ENCODE data around the gene UTP4. TPM values are rescaled to one million over a fixed set of nuclear protein-coding genes. Genes with fewer than 3 reads are reported as not detected.

Gene UTP4
- total RNA-seq, 1 donor from 2014 or later = 34.9 TPM

DNA sequence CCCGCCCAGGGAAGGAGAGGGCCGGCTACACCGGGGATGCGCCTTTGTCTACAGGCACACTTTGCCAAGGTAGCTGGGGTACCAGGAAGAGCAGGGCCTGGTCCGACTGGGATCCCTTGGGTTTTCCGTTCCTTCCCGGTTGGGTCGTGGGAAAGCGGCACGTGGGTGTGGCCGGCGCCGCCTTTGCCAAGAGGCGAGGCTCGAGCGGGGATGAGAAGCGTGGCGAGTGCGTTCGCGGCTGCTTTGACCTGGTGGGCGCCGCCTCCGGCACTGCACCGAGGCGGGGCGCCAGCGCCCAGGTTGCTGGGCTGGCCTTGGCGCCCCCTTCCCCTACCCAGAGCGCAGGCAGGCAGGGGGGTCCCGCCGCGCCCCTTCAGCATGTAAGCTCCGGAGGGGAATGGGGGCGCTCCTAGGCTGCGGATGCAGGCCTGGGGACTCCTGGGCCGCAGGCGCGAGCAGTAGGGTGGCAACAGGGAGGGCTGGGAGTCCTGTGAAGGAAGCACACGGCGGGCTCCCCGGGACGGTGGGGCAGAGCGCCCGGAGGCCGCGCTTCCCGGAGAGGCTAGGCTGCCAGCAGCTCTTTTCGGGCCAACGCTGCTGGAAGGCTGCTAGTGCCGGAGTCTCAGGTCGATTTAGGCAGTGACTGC is 25.0 kb upstream of the UTP4 start:
- Histone ChIP-seq H3K9me3 (no peaks in the 10 kb centered on the region), H3K36me3 (peaks cover 0 to 4% of the 10 kb centered on the region in 2 donors), H3K4me1 (peaks cover 32% of the 10 kb centered on the region), H3K27ac (no peak overlapping the region), H3K27me3 (no peaks in the 10 kb centered on the region), H3K4me3 (peak overlapping the region; percentile 54 to 59)
- TF ChIP-seq CTCF (IDR thresholded peaks at IDR 0.05) (no peak), POLR2AphosphoS5 (IDR thresholded peaks at IDR 0.05; ENCODE audit: insufficient read depth in 1 of 2, low read depth in 1 of 2) (peak in 1 of 2 donors; percentile 19), POLR2A (IDR thresholded peaks at IDR 0.05) (no peak)
- DNase-seq (ENCODE audit: extremely low spot score in 2 of 2) = no peak
- intact Hi-C loops (cut with DNase I) = loop anchor here (10.0 kb wide), 1 partner anchor 233 kb away; no protein-coding TSS in a partner anchor

- DNase-seq (ENCODE audit: extremely low spot score in 2 of 2) = no peak
- TF ChIP-seq CTCF (IDR thresholded peaks at IDR 0.05) (no peak), POLR2A (IDR thresholded peaks at IDR 0.05) (no peak), POLR2AphosphoS5 (IDR thresholded peaks at IDR 0.05; ENCODE audit: insufficient read depth in 1 of 2, low read depth in 1 of 2) (no peak)
- Histone ChIP-seq H3K4me3 (peak overlapping the region; percentile 54 to 59), H3K27me3 (no peaks in the 10 kb centered on the region), H3K36me3 (peaks cover 0 to 4% of the 10 kb centered on the region in 2 donors), H3K9me3 (no peaks in the 10 kb centered on the region), H3K4me1 (peaks cover 40% of the 10 kb centered on the region), H3K27ac (no peak overlapping the region)
- intact Hi-C loops (cut with DNase I) = loop anchor here (10.0 kb wide), 1 partner anchor 233 kb away; no protein-coding TSS in a partner anchor
These were observed 24.2 kb upstream of the UTP4 start for GRCh38 chr16:69108064-69108904.

DNA sequence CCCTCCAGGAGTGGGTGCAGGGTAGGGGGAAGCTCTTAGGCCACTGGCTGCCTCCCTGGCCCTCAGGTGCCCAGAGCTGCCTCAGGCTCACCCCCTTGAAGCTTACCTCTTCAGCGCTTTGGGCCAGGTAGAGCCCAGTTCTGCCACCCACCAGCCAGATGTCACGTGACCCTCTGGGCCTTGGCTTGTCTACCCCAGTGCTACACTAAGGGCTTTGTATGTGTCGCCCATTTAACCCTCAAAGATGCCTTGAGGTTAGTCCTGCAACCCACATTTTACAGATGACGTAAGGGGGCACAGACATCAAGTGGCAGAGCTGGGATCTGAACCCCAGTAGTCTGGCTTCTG is 23.6 kb upstream of the UTP4 start:
- H3K27ac ChIP-seq = no peak overlapping the region
- intact Hi-C loops (cut with DNase I) = loop anchor here (10.0 kb wide), 1 partner anchor 234 kb away; no protein-coding TSS in a partner anchor

DNA sequence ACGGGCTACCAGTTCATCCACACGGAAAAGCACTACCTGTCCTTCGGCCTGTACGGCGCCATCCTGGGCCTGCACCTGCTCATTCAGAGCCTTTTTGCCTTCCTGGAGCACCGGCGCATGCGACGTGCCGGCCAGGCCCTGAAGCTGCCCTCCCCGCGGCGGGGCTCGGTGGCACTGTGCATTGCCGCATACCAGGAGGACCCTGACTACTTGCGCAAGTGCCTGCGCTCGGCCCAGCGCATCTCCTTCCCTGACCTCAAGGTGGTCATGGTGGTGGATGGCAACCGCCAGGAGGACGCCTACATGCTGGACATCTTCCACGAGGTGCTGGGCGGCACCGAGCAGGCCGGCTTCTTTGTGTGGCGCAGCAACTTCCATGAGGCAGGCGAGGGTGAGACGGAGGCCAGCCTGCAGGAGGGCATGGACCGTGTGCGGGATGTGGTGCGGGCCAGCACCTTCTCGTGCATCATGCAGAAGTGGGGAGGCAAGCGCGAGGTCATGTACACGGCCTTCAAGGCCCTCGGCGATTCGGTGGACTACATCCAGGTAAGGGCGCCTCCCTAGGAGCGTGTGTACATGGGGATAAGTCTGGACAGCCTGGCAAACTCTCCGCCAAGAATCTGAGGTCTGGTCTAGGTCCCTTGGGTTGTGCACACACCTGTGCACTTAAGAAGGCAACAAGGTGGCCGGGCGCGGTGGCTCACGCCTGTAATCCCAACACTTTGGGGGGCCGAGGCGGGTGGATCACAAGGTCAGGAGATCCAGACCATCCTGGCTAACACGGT is 22.8 kb upstream of the UTP4 start:
- H3K36me3 ChIP-seq = peaks cover 0 to 16% of the 10 kb centered on the region in 2 donors
- H3K27me3 ChIP-seq = no peaks in the 10 kb centered on the region
- DNase-seq (ENCODE audit: extremely low spot score in 2 of 2) = no peak
- no peak for TF ChIP-seq POLR2AphosphoS5 (IDR thresholded peaks at IDR 0.05; ENCODE audit: insufficient read depth in 1 of 2, low read depth in 1 of 2)
- TF ChIP-seq POLR2A (IDR thresholded peaks at IDR 0.05) = no peak
- no peak for TF ChIP-seq CTCF (IDR thresholded peaks at IDR 0.05)
- H3K4me1 ChIP-seq = peaks cover 40% of the 10 kb centered on the region
- H3K4me3 ChIP-seq = no peak overlapping the region
- intact Hi-C loops (cut with DNase I) = loop anchor here (10.0 kb wide), 1 partner anchor 235 kb away; no protein-coding TSS in a partner anchor
- H3K27ac ChIP-seq = no peak overlapping the region
- H3K9me3 ChIP-seq = no peaks in the 10 kb centered on the region

More for the DNA sequence above, 23.6 kb upstream of the UTP4 start:
- no peaks in the 10 kb centered on the region for H3K9me3 ChIP-seq
- H3K4me1 ChIP-seq = peaks cover 40% of the 10 kb centered on the region
- TF ChIP-seq POLR2AphosphoS5 (IDR thresholded peaks at IDR 0.05; ENCODE audit: insufficient read depth in 1 of 2, low read depth in 1 of 2) = no peak
- TF ChIP-seq CTCF (IDR thresholded peaks at IDR 0.05) = no peak
- no peak for TF ChIP-seq POLR2A (IDR thresholded peaks at IDR 0.05)
- H3K27me3 ChIP-seq = no peaks in the 10 kb centered on the region
- H3K36me3 ChIP-seq = peaks cover 0 to 9% of the 10 kb centered on the region in 2 donors
- no peak overlapping the region for H3K4me3 ChIP-seq
- DNase-seq (ENCODE audit: extremely low spot score in 2 of 2) = no peak
